Mucosa of descending colon (tissue), 3 donors: ENCODE results near the gene ZNF226. TPM values are rescaled to one million over a fixed set of nuclear protein-coding genes. Genes with fewer than 3 reads are reported as not detected.

Experiments used
- ATAC-seq: fragments of 200-7000 bp; cut with Tn5 transposase; one replicate; pipeline ENCODE4 v1.9.1; 2020; ENCODE audit warnings: mild to moderate bottlenecking, moderate library complexity
- DNase-seq, 3 donors: peaks; one replicate each; pipeline ENCODE4 v3.0.0-alpha.2; 2020
- H3K36me3 ChIP-seq: fragments of 200-600 bp; one replicate; pipeline ENCODE4 v1.8.0; 2021; ENCODE audit warnings: low read depth, mild to moderate bottlenecking
- H3K4me1 ChIP-seq: fragments of 200-600 bp; one replicate; pipeline ENCODE4 v1.8.0; 2021; ENCODE audit warnings: low read depth, mild to moderate bottlenecking
- H3K4me3 ChIP-seq: fragments of 200-600 bp; one replicate; pipeline ENCODE4 v1.8.0; 2021; ENCODE audit warnings: mild to moderate bottlenecking
- H3K9me3 ChIP-seq: fragments of 200-600 bp; one replicate; pipeline ENCODE4 v1.8.0; 2021; ENCODE audit warnings: mild to moderate bottlenecking
- CTCF ChIP-seq: fragments of 200-600 bp; IDR thresholded peaks from one replicate; pipeline ENCODE4 v1.8.0; 2022; ENCODE audit warnings: antibody characterized with exemption, mild to moderate bottlenecking
- intact Hi-C, 2 donors: fragments of 100-400 bp; cut with DNase I in 1 of 2; cut with micrococcal nuclease in 1 of 2; formaldehyde crosslinking; loops; one replicate each; pipeline versions ENCODE4 v1.11.0 to v1.11.1; 2022; cut with DNase I, micrococcal nuclease
- total RNA-seq, 3 donors: library from RNA; stranded (reverse); fragmentation: NEBNext Ultra II Directional in 2 of 3; extraction: Animal tissue kit (Norgen Biotek cat#: 25700) in 2 of 3; gene quantifications; one replicate each; pipeline versions ENCODE4 v1.2.1 to v1.2.4, GENCODE V29; 2021 to 2023
- donor health status: DM: no; HTN: no; CAD: no; lungs with moderate emphysema.
- donor health status: DM: no; HTN: no; CAD: no.
- donor health status: DM: no; HTN: yes; CAD: no.

ZNF226 gene
- total RNA-seq, 3 donors from 2014 or later: 17.9 to 23.1 (median 23.0) TPM

- TF ChIP-seq CTCF: no peak
- no peak overlapping the region for H3K4me3 ChIP-seq
- ATAC-seq: no peak
- H3K9me3 ChIP-seq: peaks cover 99% of the 10 kb centered on the region
- H3K36me3 ChIP-seq: peaks cover 39% of the 10 kb centered on the region
- intact Hi-C loops: no loop called here
- DNase-seq: no peak
- no peaks in the 10 kb centered on the region for H3K4me1 ChIP-seq
Measured at GRCh38 chr19:44176590-44176989, 11.7 kb downstream of the ZNF226 start.

GRCh38 chr19:44180968-44181367, 16.1 kb downstream of the ZNF226 start:
- Histone ChIP-seq H3K36me3 (peaks cover 5% of the 10 kb centered on the region), H3K4me1 (no peaks in the 10 kb centered on the region), H3K4me3 (no peak overlapping the region), H3K9me3 (peaks cover 85% of the 10 kb centered on the region)
- DNase-seq (no peak), ATAC-seq (no peak)
- intact Hi-C loops: no loop called here
- TF ChIP-seq CTCF: no peak

GRCh38 chr19:44182145-44182544, 17.2 kb downstream of the ZNF226 start:
- intact Hi-C loops: no loop called here
- no peaks in the 10 kb centered on the region for H3K36me3 ChIP-seq
- TF ChIP-seq CTCF: no peak
- H3K9me3 ChIP-seq: peaks cover 84% of the 10 kb centered on the region
- DNase-seq (no peak), ATAC-seq (no peak)
- no peak overlapping the region for H3K4me3 ChIP-seq
- no peaks in the 10 kb centered on the region for H3K4me1 ChIP-seq

GRCh38 chr19:44190020-44190419, 25.1 kb downstream of the ZNF226 start:
- H3K4me3 ChIP-seq: no peak overlapping the region
- intact Hi-C loops: no loop called here
- H3K9me3 ChIP-seq: peaks cover 54% of the 10 kb centered on the region
- H3K36me3 ChIP-seq: no peaks in the 10 kb centered on the region
- ATAC-seq: no peak
- no peak for TF ChIP-seq CTCF
- no peaks in the 10 kb centered on the region for H3K4me1 ChIP-seq
- no peak for DNase-seq

GRCh38 chr19:44192127-44192526, 27.2 kb downstream of the ZNF226 start:
- Histone ChIP-seq H3K4me3 (no peak overlapping the region), H3K9me3 (peaks cover 38% of the 10 kb centered on the region), H3K4me1 (no peaks in the 10 kb centered on the region), H3K36me3 (no peaks in the 10 kb centered on the region)
- TF ChIP-seq CTCF: no peak
- no peak for ATAC-seq
- intact Hi-C loops: no loop called here
- no peak for DNase-seq

GRCh38 chr19:44196772-44197171, 31.9 kb downstream of the ZNF226 start:
- Histone ChIP-seq H3K4me3 (no peak overlapping the region), H3K36me3 (no peaks in the 10 kb centered on the region), H3K9me3 (peaks cover 34% of the 10 kb centered on the region), H3K4me1 (no peaks in the 10 kb centered on the region)
- intact Hi-C loops: no loop called here
- ATAC-seq (no peak), DNase-seq (no peak)
- TF ChIP-seq CTCF: no peak
